ENCODE data around the gene APPBP2. TPM values are rescaled to one million over a fixed set of nuclear protein-coding genes. Genes with fewer than 3 reads are reported as not detected.

The APPBP2 gene
- total and polyA plus RNA-seq, 2 of the 8 experiments (the other 6 are each of a cell fraction or from before 2014, with no cell fraction given), result 3.3 to 18.0 TPM

- Histone ChIP-seq H3K4ac (replicated peaks; ENCODE audit: insufficient read length, low read depth, low read length) (no peak overlapping the region), H2BK20ac (ENCODE audit: low read length) (no peak overlapping the region), H2BK120ac (replicated peaks; ENCODE audit: low read depth, low read length) (no peak overlapping the region), H3K18ac (ENCODE audit: extremely low read depth, low read length) (no peak overlapping the region), H3K56ac (replicated peaks; ENCODE audit: insufficient read length, low read depth, low read length) (no peak overlapping the region), H2BK15ac (ENCODE audit: low read length) (no peak overlapping the region), H3K79me2 (ENCODE audit: control insufficient read depth in 1 of 2, insufficient read depth in 2 of 2, low read length in 2 of 2) (no peaks in the 10 kb centered on the region), H3K36me3 (ENCODE audit: control insufficient read depth in 2 of 4, insufficient read depth in 4 of 4, low read length in 3 of 4) (no peaks in the 10 kb centered on the region), H3K23ac (ENCODE audit: insufficient read length) (no peak overlapping the region), H3K79me1 (ENCODE audit: low read depth, low read length) (no peaks in the 10 kb centered on the region), H3K4me1 (replicated peaks in 1 of 4; ENCODE audit: control insufficient read depth in 3 of 4, insufficient read depth in 4 of 4, low read length in 3 of 4) (no peaks in the 10 kb centered on the region), H4K5ac (ENCODE audit: insufficient read length, low read depth, low read length) (no peak overlapping the region), H3K9ac (replicated peaks in 1 of 4; ENCODE audit: extremely low read depth in 1 of 4, low read depth in 3 of 4, low read length in 3 of 4) (no peak overlapping the region), H2BK5ac (ENCODE audit: low read depth, low read length) (no peak overlapping the region), H3K4me3 (ENCODE audit: extremely low read depth in 1 of 4, insufficient read depth in 2 of 4, low read depth in 3 of 4, low read length in 4 of 4) (no peak overlapping the region), H3K23me2 (ENCODE audit: low read depth, low read length) (no peaks in the 10 kb centered on the region; the same call in 1 of the 2 replicates), H2AK5ac (ENCODE audit: low read depth, low read length) (no peak overlapping the region), H3K4me2 (ENCODE audit: insufficient read depth in 1 of 2, low read depth in 2 of 2, low read length in 2 of 2) (no peak overlapping the region), H4K91ac (replicated peaks; ENCODE audit: insufficient read length, low read length) (no peak overlapping the region), H2AFZ (ENCODE audit: low read length) (no peak overlapping the region), H2BK12ac (ENCODE audit: low read depth, low read length) (no peak overlapping the region), H4K8ac (ENCODE audit: extremely low read depth, insufficient read depth, low read length) (no peak overlapping the region), H3K27me3 (replicated peaks in 1 of 4; ENCODE audit: control insufficient read depth in 3 of 4, extremely low read depth in 1 of 4, insufficient read depth in 3 of 4, low read length in 3 of 4) (no peaks in the 10 kb centered on the region), H3K9me3 (ENCODE audit: insufficient read depth in 2 of 2, low read depth in 1 of 2, low read length in 1 of 2) (no peaks in the 10 kb centered on the region), H3K14ac (ENCODE audit: insufficient read length) (no peak overlapping the region), H3K27ac (ENCODE audit: low read depth, low read length) (no peak overlapping the region), H4K20me1 (replicated peaks in 1 of 2; ENCODE audit: control insufficient read depth in 1 of 2, insufficient read depth in 2 of 2, low read length in 2 of 2) (no peaks in the 10 kb centered on the region)
- ChIA-PET CTCF (ENCODE audit: partially characterized antibody) (interaction anchor here (0.6 kb wide), 1 partner anchor 175 kb away, joined by 5 read pairs; no protein-coding TSS in a partner anchor), POLR2A (ENCODE audit: partially characterized antibody) (interaction anchor here (0.5 kb wide), 1 partner anchor 10 kb away, joined by 3 read pairs; no protein-coding TSS in a partner anchor)
- 88% methylated on average over 2 of the region's 2 CpGs; no CpG with 5 or more reads in 1 of the 2 experiments for WGBS, 2 experiments (ENCODE audit: extremely low coverage in 1 of 2, insufficient coverage in 1 of 2, insufficient read length in 1 of 2, insufficient replicate concordance in 2 of 2, low coverage in 1 of 2, low lambda C conversion rate in 2 of 2, missing lambda C conversion rate in 1 of 2)
- FAIRE-seq (no peak), DNase-seq (ENCODE audit: low read depth in 1 of 2, low spot score in 2 of 2) (no peak)
- TF ChIP-seq MAFK (IDR thresholded peaks at IDR 0.05; ENCODE audit: low read depth, low read length), result no peak
- TF ChIP-seq SIRT6 (IDR thresholded peaks at IDR 0.05; ENCODE audit: low read length), result no peak
- TF ChIP-seq SRF (IDR thresholded peaks at IDR 0.05; ENCODE audit: low read depth, low read length), result no peak
- TF ChIP-seq RNF2 (IDR thresholded peaks at IDR 0.05; ENCODE audit: borderline replicate concordance, low read depth, low read length, missing control alignments, poor library complexity, severe bottlenecking), result no peak
- no peak for TF ChIP-seq CTCF (IDR thresholded peaks at IDR 0.05; ENCODE audit: control extremely low read depth in 1 of 3, insufficient read depth in 1 of 3, low read depth in 1 of 3, low read length in 3 of 3)
- no peak for TF ChIP-seq NRF1 (IDR thresholded peaks at IDR 0.05; ENCODE audit: low read depth, low read length)
- no peak for TF ChIP-seq TAF7 (optimal IDR thresholded peaks at IDR 0.05; ENCODE audit: borderline replicate concordance, low read depth, low read length)
- TF ChIP-seq, protein P1, sequence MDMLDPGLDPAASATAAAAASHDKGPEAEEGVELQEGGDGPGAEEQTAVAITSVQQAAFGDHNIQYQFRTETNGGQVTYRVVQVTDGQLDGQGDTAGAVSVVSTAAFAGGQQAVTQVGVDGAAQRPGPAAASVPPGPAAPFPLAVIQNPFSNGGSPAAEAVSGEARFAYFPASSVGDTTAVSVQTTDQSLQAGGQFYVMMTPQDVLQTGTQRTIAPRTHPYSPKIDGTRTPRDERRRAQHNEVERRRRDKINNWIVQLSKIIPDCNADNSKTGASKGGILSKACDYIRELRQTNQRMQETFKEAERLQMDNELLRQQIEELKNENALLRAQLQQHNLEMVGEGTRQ (IDR thresholded peaks at IDR 0.05; ENCODE audit: low read length), result no peak
- no peak for TF ChIP-seq EP300 (IDR thresholded peaks at IDR 0.05; ENCODE audit: borderline replicate concordance in 1 of 2, low read depth in 2 of 2, low read length in 2 of 2)
Measured at GRCh38 chr17:60416368-60416925, 109.6 kb downstream of the APPBP2 start.

Data from H1 (cell line).